RCC 7860 (cell line): ENCODE results near the gene FBXW5.

Experiments
- DNase-seq: peaks from one replicate; pipeline ENCODE4 v3.0.0-alpha.2; 2015; ENCODE audit warnings: low spot score
- FAIRE-seq: peaks from 2 replicates; lab custom pipeline; 2012; peaks lifted over from hg19 to GRCh38; lab: Jason Lieb, UNC

The FBXW5 gene

GRCh38 chr9:136962701-136963248, 18.2 kb upstream of the FBXW5 start:
- FAIRE-seq = no peak
- no peak for DNase-seq

DNA sequence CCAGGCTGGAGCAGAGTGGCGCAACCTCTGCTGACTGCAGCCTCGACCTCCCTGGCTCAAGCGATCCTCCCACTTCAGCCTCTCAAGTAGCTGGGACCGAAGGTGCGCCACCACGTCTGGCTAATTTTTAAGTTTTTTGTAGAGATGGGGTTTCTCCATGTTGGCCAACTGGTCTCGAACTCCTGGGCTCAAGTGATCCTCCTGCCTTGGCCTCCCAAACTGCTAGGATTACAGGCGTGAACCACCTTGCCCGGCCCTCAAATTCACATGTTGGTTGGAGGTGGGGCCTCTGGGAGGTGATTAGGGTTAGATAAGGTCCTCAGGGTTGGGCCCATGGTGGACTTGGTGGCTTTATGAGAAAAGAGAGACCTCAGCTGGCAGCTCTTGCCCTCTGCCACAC, 17.6 kb upstream of the FBXW5 start:
- DNase-seq (no peak), FAIRE-seq (no peak)

DNA sequence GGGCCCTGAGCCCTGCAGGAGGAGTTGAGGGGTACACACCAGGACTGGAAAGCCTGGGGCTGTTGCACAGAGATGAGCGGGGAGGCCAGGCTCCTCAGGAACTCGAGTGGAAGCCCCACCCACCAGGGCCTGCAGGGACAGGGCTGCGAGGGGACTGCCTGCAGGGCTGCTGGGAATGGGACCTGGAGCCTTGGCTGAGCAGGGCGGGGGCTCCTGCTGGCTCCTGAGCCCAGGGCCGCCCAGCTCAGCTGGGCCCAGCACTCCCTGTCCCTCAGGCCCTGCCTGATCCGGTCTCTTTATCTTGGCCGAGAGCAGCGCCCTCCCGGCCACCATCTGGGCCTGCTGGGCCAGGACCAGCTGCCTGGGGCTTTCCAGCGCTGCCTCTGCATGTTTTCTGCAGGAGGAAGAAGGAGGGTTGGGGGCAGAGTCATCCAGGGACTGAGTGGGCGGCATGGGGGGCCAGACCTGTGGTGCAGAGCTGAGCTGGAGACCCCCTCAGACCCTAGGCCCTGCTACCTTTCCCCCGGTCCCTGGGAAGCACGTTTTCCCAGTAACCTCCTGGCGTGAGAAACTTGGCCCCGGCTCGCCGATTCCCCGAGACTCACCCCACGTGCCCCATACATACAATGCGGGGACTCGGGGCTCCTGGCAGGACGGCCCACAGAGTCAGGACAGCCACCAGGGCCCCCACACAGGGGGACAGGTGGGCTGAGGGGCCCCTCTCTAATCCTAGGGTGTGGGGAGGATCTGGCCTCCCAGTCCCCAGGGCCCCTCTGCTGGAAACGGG, 16.9 kb upstream of the FBXW5 start:
- no peak for FAIRE-seq
- DNase-seq = no peak

DNA sequence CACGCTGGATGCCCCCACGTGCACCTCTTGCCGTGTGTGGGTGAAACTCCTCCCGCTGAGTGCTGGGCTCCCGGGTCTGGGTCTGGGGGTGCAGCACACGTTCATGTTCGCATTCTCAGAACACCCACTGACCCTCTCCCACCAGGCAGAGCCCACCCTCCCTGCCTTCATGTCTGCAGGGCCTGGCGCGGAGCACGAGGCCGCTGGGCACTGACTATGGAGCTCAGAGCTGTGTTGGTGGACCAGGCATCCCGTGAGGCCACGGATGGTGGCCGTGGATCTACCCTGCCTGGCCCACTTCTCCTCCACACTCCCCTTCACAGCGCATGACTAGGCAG, 16.4 kb upstream of the FBXW5 start:
- FAIRE-seq = no peak
- DNase-seq = no peak

- DNase-seq (no peak), FAIRE-seq (no peak)
These were observed 15.8 kb upstream of the FBXW5 start for GRCh38 chr9:136960212-136960937.

- DNase-seq (no peak), FAIRE-seq (no peak)
These were observed 14.6 kb upstream of the FBXW5 start for GRCh38 chr9:136958898-136959850.

GRCh38 chr9:136958473-136958872, 13.9 kb upstream of the FBXW5 start:
- FAIRE-seq = no peak
- DNase-seq = no peak

DNA sequence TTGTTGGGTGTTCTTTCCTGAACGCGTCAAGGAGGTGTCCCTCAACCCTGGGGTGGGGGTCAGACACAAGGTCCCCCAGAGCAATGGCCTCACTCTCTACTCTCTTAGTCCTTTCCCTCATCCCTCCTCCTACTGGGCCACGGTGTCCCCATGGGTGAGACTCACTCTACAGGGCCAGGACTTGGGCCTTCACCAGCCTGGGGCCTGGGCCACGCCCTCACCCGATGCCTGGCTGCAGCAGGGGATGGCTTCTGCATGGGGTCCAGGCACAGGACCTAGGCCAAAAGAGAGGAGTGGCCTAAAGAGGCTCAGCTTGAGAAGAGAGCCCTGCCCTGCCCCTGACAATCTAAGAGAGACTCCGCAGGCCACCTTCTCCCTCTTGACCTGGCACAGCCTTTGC, 13.4 kb upstream of the FBXW5 start:
- FAIRE-seq (no peak), DNase-seq (no peak)

DNA sequence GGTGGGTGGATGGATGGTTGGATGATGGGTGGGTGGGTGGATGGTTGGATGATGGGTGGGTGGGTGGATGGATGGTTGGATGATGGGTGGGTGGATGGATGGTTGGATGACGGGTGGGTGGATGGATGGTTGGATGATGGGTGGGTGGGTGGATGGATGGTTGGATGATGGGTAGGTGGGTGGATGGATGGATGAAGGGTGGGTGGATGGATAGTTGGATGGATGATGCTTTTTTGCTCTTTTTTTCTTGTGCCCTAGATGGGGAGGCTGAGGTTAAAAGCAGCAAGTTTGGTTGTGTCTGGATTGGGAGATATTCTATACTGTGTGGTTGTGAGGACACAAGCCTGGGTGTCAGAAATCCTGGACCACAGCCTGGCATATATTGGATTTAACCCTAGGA, 12.9 kb upstream of the FBXW5 start:
- FAIRE-seq = no peak
- no peak for DNase-seq

- FAIRE-seq = no peak
- DNase-seq = no peak
These were observed 12.1 kb upstream of the FBXW5 start for GRCh38 chr9:136956604-136957003.

GRCh38 chr9:136955943-136956335, 11.4 kb upstream of the FBXW5 start:
- DNase-seq = no peak
- no peak for FAIRE-seq

DNA sequence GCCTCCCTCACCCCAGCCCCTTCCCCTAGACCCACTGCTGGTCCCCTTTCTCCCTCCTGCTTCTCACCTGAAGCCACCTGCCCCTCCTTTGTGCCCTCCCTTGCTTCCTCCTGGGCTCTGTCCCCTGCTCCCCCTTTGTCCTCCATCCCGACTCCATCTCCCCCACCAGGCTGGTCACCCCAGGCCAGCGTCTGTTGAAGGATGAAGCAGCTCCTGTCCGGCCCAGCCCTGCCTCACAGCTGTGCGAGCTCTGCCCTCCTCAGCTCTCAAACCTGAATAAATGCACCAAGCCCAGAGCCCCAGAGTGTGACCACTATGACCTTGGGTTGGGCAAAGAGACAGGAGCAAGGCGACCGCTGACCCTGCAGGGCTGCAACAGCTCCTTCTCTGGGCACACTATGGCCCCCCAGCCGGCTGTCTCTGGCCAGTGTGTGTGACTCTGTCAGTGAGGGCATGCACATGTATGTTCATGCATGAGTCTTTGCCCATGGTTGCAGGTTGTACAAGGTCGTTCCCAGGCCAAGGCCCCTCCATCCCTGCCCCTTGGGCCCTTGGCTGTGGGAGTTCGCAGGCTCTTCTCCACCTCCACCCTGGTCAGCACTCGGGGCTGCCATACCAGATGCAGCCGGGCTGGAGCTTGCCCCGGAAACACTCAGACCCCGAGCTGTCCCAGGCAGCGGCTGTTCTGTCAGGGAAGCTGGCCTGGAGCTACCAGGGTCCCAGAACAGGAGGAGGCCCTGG, 10.8 kb upstream of the FBXW5 start:
- no peak for DNase-seq
- FAIRE-seq = no peak

DNA sequence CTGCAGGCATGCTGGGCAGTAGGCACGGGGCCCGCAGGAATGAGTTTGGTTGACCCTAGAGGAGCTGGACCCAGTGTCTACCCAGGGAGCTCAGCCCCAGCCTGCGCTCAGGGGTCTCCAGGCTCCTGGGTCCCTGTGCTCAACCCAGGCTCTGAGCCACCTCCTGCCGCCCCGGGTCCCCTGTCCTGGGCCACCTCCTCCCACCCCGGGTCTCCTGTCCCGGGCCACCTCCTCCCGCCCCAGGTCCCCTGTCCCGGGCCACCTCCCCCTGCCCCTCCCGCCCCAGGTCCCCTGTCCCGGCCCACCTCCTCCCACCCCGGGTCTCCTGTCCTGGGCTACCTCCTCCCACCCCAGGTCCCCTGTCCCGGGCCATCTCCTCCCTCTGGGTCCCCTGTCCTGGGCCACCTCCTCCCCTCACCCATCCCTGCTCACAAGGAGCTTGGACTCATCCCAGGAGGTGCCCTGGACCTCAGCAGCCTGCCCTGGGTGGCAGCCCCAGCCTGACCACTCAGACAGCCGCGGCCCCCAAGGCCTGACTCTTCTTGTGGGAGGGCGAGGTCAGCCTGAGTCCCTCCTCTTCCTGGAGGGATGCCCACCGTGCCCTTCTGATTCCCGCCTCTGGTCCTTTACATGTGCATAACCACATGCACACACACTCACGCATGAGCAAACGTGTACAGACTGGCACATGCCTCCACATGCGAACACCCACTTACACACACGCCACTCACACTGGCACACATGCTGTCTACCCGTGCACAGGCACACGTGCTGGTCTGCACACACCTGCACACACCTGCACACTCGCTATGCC, 9.9 kb upstream of the FBXW5 start:
- FAIRE-seq = no peak
- no peak for DNase-seq

GRCh38 chr9:136953771-136954269, 9.3 kb upstream of the FBXW5 start:
- no peak for DNase-seq
- no peak for FAIRE-seq

DNA sequence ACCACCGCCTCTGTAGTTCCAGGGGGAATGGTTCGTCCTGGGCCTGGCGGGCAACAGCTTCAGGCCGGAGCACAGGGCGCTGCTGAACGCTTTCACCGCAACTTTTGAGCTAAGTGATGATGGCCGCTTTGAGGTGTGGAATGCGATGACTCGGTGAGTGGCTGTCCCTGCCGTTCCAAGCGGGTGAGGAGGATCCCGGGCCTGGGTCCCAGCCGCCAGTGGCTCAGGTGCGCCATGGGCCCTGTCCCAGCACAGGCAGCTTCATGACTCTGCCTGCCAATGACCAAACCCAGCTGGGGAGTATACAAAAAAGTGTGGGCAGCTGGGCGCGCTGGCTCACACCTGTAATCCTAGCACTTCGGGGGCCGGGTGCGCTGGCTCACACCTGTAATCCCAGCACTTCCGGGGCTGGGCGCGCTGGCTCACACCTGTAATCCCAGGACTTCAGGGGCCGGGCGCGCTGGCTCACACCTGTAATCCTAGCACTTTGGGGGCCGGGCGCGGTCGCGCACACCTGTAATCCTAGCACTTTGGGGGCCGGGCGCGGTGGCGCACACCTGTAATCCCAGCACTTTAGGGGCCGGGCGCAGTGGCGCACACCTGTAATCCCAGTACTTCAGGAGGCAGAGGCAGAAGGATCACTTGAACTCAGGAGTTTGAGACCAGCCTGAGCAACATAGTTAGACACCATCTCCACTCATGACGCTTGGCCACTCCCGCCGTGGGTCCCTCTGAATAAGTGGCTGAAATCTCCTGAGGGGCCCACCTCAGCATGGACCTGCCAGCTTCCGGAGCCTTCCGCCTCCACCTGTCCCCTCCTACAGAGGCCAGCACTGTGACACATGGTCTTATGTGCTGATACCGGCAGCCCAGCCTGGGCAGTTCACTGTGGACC, 8.6 kb upstream of the FBXW5 start:
- DNase-seq (no peak), FAIRE-seq (no peak)

DNA sequence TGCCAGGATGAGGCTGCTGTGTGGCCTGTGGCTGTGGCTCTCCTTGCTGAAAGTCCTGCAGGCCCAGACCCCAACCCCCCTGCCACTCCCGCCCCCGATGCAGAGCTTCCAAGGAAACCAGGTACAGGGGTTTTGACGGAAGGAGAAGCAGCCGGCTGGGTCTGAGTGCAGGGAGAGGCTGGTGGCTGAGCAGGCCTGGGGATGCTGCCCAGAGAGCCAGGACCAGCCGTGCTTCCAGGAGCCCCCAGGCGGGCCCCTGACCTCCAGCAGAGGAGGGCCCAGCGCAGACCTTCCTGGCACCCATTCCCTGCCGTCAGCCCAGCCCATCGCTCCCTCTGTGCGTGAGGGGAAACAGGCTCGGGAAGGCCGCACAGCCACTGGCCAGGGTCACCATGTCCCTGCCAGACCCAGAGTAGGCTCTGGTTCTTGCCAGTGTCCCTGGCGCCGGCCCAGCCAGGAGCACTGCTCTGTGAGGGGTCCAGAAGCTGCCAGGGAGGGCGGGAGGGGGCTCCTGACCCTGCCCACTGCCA, 7.8 kb upstream of the FBXW5 start:
- DNase-seq (no peak), FAIRE-seq (no peak)

- FAIRE-seq (no peak), DNase-seq (no peak)
These were observed 7.2 kb upstream of the FBXW5 start, which contains the start of gene LCN12 for GRCh38 chr9:136951541-136952320. TSS of gene LCN12 (plus strand) at chr9:136952273. CDS start at chr9:136952328, 55 bp downstream.
